Measurements from ENCODE around the gene SEC23IP.

The SEC23IP gene

DNA sequence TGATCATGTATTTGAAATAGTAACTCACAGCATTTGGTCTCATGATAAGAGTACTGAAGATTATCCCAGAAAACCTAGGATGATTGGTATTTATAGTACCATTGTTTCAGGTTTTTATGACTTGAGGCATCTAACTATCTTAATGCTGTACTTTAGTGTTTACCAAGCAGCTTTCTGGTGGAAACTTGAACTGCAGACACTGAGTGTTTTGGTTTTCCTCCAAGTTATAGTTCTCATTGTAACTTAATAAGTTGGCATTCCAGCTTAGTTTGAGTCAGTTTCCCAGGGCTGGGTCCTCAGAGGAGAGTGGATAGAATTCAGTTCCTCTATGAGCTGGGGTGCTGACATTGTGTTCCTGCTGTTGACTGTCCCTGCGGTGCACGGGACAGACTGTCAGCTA is 50.4 kb downstream of the SEC23IP start:
- no peak for DNase-seq

DNA sequence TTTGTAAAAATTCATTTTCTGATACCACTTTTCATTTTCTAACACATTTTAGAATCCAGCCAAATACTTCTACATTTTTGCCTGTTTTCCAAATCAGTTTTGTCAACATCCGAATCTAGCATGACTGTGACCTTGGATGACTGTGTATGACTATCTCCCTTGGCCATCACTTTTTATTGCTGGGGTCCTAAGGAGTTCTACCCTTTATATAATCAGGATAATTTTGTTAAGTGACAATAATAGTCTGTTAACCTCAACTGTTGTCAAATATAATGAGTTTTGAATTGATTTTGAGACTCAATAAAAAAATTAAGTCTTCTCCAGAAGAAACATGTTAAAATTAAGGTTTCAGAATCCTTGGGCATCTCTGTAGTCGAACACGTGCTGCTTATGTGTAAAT is 53.3 kb downstream of the SEC23IP start:
- DNase-seq = no peak

DNA sequence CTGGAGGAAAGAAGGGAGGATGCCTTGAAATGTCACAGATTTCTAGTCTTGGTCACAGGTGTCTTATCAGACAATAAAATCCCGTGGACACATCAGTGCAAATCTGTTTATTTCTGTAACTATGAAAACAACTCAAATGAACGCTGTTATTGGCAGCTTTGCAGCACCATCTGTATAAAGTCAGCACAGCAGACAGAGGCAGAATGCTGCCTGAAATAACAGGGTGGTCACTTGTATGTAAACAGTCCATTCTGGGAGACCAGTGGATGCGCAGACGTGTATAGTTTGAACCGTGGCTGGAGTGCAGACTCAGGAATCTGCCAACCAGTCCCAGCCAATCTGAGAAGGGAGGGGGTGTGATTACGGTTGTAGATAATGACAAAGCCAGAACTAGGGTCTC is 54.8 kb downstream of the SEC23IP start:
- DNase-seq = no peak

DNA sequence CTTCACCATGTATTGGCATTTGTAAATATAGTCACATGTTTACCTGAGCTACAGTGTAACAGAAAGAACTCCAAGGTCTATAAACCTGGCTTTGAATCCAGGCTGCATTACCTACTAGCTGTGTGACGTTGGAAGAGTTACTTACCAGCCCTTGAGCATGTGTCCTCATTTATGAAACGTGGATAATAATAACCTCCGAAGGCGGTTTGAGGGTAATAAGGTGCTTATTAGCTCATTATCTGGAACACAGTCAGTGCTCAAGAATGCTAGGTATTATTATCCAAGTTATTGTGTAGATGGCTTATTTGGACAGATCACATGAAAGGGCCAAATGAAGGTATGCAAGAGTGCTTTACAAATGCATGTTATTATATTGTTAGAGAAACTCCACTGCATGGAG is 64.9 kb downstream of the SEC23IP start:
- no peak for DNase-seq

DNA sequence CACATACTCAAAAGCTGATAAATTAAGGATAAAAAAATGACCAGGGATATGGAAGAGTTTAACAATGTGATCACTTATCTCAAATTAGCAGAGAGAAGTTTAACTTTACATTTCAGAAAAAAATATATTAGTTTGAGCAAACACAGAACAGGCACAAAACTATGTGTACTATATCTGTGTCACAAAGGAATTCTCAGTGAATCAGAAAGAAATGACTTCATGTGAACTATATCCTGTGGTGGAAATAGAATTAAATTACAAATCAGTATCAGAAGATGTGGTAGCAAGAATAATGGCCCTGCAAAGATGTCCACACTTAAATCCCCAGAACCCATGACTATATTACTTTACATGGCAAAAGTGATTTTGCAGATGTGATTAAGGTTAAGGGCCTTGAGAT is 70.3 kb downstream of the SEC23IP start:
- no peak for DNase-seq

DNA sequence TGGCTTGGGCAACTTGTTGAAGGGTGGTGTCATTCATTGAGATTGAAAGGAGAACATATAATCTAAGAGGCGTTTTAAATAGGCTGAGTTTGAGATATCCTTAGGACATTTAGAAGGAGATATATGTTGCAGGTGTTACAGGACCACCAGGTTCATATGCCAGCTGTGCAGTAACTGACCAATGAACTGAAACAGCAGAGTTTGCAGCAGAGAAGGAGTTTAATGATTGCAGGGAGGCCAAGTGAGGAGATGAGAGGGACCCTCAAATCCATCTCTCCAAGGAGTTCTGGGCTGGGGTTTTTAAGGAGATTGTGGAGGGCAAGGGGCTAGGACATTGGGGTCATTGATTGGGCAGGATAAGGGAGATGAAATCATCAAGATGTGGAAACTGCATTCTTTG is 74.5 kb downstream of the SEC23IP start:
- DNase-seq = no peak

DNA sequence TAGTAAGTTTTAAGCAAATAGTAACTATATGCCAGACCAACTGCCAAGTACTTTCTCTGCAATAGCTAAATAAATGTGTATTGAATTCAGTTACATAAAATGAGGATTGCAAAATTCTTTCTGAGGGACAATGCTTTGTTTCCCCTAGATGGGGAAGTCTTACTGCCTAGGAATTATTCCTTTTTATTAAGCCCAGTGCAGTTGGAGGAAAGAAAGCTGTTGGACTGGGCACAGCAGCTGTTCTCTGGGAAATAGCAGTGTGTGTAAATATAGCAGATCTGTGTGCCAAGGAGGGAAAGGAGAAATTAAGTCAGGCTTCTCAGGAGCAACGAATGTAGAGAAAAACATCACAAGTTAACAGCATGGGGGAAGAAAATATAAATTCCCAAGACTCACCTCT is 77.1 kb downstream of the SEC23IP start:
- no peak for DNase-seq

DNA sequence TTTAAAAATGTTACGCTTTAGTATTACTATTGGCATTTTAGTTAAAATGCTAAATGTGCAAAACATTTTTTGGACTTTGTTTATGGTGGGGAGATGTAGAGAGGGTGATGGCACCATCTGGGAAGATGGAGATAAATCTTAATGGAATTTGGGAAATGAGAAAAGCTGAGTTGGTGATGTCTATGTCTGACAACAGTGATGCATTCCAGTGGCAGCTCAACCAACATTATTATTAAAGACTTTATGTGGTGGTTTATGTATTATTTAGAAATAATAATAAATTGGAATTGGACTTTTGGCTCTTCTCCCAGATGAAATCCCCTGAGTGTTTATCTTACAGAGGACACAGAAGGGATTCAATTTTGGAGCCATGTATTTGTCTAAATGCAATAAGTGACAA is 77.6 kb downstream of the SEC23IP start:
- DNase-seq = no peak

DNA sequence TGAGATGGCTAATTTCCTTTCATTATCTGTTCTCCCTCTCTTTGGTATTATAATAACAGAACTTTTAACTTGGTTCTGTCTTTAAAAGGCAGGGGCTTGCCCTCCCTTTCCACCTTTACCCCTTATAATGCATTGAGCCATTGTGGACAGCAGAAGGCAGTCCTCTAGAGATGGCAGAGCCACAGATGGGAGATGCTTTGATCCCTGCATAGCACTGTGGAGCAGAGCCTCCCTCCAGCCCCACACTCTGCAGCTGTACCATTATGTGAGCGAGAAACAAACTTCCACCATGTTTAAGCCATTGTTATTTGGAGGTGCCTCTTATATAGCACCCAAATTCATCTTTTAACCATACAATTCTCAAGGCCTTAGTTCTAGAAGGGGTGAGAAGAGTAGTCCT is 78.4 kb downstream of the SEC23IP start:
- no peak for DNase-seq

DNA sequence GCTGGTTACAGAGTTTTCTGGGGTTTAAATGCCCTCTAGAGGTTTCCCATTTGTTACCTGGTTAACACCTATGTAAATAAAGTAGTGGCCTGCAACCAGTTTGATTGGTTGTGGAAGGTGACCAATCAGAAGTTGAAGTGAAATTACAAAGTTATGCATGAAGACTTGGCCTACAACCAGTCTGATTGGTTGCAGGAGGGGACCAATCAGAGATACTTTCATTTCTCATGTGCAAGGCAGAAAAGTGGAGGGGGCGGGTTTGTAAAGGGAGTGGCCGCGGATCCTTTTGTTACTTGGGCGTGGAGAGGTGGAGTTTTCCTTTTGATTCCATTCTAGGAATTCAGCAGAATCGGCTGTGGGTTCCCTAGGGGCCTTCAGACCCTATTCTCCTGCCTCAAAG is 80.8 kb downstream of the SEC23IP start:
- DNase-seq = no peak

DNA sequence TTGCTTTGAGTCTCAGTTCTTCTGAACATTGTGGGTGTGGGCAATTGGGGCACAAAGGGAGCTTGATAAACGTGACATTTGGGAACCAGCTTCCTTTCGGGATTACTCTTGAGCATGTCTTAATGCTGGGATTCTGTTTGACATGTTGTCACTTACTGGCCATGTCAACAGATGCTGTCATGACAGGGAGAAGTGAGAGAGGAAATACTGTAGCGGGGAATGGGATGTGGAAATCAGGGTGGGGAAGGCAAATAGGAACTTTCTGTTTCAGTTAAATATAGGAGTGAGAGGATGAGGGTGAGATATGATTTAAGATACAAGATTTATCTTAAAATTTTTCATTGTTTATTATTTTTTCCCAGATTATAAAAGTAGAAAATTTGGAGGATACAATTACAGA is 83.9 kb downstream of the SEC23IP start:
- no peak for DNase-seq

DNA sequence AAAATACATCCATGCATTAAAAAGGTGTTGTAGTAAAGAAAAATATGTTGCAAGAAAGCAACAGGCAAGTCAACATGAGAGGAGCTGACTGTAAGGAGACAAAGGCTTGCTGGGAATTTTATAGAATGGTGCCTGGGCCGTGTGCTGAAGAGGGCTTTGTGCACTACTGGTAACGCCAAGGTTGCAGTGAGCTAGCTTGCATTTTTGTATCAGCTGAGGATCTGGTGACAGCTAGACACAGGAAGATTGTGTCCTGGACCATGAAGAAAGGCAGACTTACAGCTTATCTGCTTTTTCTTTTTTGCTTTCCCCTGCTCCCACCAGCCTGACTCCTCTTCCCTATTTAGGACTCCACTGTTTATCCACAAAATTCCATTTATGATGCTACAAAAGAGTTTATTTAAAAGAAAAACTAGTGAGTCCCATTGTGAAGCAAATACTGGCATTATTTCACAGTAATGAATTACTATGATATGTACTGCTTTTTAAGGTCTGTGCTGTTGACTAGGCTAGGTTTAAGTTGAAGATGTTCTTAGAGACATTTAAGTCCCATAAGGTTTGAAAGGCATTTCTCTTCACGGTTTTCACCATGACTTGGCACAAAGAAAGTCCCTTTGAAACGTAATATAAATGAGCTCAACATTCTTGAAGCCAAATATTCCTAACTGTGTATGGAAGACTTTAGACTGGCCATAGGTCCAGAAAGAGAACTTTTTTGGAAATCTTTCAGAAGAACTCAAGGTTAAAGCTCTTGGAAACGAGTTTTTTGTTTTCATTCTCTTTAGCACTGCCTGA is 88.6 kb downstream of the SEC23IP start:
- DNase-seq = no peak

DNA sequence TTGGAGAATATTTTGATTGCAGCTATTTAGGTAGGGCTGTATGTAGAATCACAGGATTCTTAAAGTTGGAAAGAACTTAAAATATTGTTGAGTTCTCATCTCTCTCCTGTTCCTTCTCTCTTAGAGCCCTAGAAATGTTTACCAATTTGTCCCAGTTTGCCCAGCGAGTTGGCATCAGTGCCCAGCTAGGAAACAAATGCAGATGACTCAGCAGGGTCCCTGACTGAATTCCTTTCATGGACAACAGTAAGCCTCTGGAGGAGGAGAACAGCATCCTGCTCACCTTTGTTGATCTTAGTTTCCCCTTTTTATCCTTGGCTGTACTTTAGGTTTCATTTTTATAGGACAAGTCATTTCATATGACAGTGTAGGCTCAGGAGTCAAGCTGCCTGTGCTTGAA is 89.3 kb downstream of the SEC23IP start:
- no peak for DNase-seq

DNA sequence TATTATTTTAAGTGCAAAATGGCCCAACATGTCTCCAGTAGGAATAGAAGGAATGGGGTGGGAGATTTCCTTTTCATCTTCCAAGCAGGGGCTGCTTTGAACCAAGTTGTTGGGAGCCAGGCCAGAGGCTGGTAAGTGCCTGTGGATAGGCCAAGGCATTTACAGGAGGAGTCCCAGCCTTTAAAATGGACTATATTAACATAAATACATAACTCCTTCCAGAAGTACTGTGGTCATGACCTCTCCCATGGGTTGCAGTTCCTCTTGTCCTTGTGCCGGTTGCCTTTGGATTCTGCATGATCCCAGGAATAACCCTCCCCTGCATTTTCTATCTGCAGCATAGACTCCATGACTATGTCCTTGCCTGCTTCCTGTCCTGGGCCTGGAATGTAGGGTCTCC is 95.8 kb downstream of the SEC23IP start:
- no peak for DNase-seq

DNA sequence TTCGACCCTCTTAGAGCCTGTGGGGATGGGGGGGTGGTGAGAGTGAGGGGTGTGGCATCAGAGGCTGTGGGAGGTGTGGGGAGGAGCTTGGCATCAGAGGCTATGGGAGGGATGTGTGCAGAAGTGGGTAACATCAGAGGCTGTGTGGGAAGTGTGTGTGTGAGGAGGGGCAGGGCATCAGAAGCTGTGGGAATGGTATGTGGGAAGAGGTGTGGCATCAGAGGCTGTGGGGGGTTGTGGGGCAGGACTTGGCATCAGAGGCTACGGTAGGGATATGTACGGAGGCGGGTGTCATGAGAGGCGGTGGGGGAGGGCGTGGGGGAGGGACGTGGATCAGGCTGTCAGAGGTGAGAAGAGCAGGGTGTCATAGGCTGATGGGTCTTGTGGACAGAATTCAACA is 97.4 kb downstream of the SEC23IP start:
- DNase-seq = no peak

DNA sequence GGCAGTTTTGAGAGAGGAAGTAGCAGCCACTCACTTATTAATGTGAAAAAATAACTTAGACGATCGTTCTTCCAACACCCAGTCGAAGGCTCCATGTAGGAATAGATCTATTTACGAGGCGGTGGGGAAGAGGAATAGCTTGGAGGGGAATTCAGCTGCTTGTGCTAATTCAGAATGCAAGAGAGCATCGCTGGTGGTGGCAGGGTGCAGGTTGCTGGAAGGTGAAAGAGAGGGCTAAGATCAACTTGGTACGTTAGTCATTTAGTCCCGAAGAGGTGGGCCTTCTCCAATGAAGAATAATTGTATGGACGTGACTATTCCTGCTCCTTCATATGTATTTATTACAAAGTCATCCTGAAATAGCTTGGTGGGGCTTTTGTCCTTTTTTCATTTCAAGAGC is 98.5 kb downstream of the SEC23IP start:
- DNase-seq = no peak

DNA sequence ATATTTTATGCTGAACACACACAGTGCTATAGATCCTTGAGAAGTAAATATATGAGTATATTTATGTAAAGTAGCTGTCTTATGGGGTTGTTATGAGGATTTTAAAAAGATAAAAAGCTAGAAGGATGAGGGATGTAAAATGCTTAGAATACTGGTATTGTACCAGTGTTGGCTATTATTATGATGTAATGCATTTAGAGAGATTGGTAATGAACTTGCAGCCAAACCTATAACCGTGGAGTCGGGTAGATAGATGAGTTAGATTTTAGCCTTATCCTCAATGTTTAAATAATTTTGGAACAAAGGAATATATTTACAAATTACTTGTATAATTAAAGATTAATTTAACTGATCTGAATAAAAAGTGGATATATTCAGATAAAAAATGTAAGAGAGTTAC is 99.3 kb downstream of the SEC23IP start:
- DNase-seq = no peak
